Upper lobe of right lung (tissue), 1 donor: ENCODE data around the gene EMC6. TPM values are rescaled to one million over a fixed set of nuclear protein-coding genes. Genes with fewer than 3 reads are reported as not detected.

Source experiments
- ATAC-seq: fragments of 200-7000 bp; cut with Tn5 transposase; one replicate; pipeline ENCODE4 v1.9.1; 2020; ENCODE audit warnings: mild to moderate bottlenecking, moderate library complexity
- DNase-seq: peaks from one replicate; pipeline ENCODE4 v3.0.0-alpha.2; 2020
- H3K27ac ChIP-seq: fragments of 200-600 bp; one replicate; pipeline ENCODE4 v1.8.0; 2022
- H3K27me3 ChIP-seq: fragments of 200-600 bp; one replicate; pipeline ENCODE4 v1.8.0; 2022; ENCODE audit warnings: mild to moderate bottlenecking
- H3K36me3 ChIP-seq: fragments of 200-600 bp; one replicate; pipeline ENCODE4 v1.8.0; 2022
- H3K4me1 ChIP-seq: fragments of 200-600 bp; one replicate; pipeline ENCODE4 v1.8.0; 2022
- H3K4me3 ChIP-seq: fragments of 200-600 bp; one replicate; pipeline ENCODE4 v1.8.0; 2022; ENCODE audit warnings: mild to moderate bottlenecking
- H3K9me3 ChIP-seq: fragments of 200-600 bp; one replicate; pipeline ENCODE4 v1.8.0; 2022
- CTCF ChIP-seq: fragments of 200-600 bp; IDR thresholded peaks from one replicate; pipeline ENCODE4 v1.8.0; 2022; ENCODE audit warnings: antibody characterized with exemption
- intact Hi-C: fragments of 100-400 bp; cut with DNase I; formaldehyde crosslinking; loops from one replicate; pipeline ENCODE4 v1.11.0; 2022
- total RNA-seq: library from RNA; stranded (reverse); fragmentation: NEBNext Ultra II Directional; extraction: Animal tissue kit (Norgen Biotek cat#: 25700); gene quantifications from one replicate; pipeline ENCODE4 v1.2.1, GENCODE V29; 2021
- donor health status: DM: no; HTN: yes; CAD: no; lungs with severe emphysema.

Gene EMC6
- total RNA-seq, 1 donor from 2014 or later, result 28.6 TPM

- no peaks in the 10 kb centered on the region for H3K9me3 ChIP-seq
- DNase-seq, result no peak
- TF ChIP-seq CTCF, result no peak
- H3K27me3 ChIP-seq, result peaks cover 51% of the 10 kb centered on the region
- H3K4me1 ChIP-seq, result peaks cover 12% of the 10 kb centered on the region
- H3K4me3 ChIP-seq, result no peak overlapping the region
- no peak overlapping the region for H3K27ac ChIP-seq
- no peaks in the 10 kb centered on the region for H3K36me3 ChIP-seq
- intact Hi-C loops, result no loop called here
- no peak for ATAC-seq
These were observed 23.7 kb downstream of the EMC6 start for GRCh38 chr17:3692346-3692745.

- intact Hi-C loops, result no loop called here
- no peak for DNase-seq
- H3K4me1 ChIP-seq, result peaks cover 12% of the 10 kb centered on the region
- no peak overlapping the region for H3K27ac ChIP-seq
- H3K36me3 ChIP-seq, result no peaks in the 10 kb centered on the region
- no peak for ATAC-seq
- no peak for TF ChIP-seq CTCF
- peaks cover 55% of the 10 kb centered on the region for H3K27me3 ChIP-seq
- H3K4me3 ChIP-seq, result no peak overlapping the region
- H3K9me3 ChIP-seq, result no peaks in the 10 kb centered on the region
These were observed 24.5 kb downstream of the EMC6 start for GRCh38 chr17:3693141-3693540.

- Histone ChIP-seq H3K36me3 (no peaks in the 10 kb centered on the region), H3K4me1 (peaks cover 12% of the 10 kb centered on the region), H3K27ac (no peak overlapping the region), H3K9me3 (no peaks in the 10 kb centered on the region), H3K4me3 (no peak overlapping the region), H3K27me3 (peaks cover 55% of the 10 kb centered on the region)
- no peak for TF ChIP-seq CTCF
- ATAC-seq, result no peak
- intact Hi-C loops, result no loop called here
- no peak for DNase-seq
These were observed 25.2 kb downstream of the EMC6 start for GRCh38 chr17:3693829-3694231.

- intact Hi-C loops, result no loop called here
- Histone ChIP-seq H3K36me3 (no peaks in the 10 kb centered on the region), H3K27me3 (peaks cover 50% of the 10 kb centered on the region), H3K4me3 (peak overlapping the region; percentile 50), H3K27ac (no peak overlapping the region), H3K4me1 (peaks cover 12% of the 10 kb centered on the region), H3K9me3 (no peaks in the 10 kb centered on the region)
- no peak for TF ChIP-seq CTCF
- no peak for ATAC-seq
- no peak for DNase-seq
These were observed 26.6 kb downstream of the EMC6 start for GRCh38 chr17:3695129-3695722.

GRCh38 chr17:3695723-3696411 lies 27.3 kb downstream of the EMC6 start, which contains the start of gene P2RX5:
Gene P2RX5, minus strand, starts transcription at chr17:3696155. Its CDS starts 150 bp downstream, at chr17:3696005.
- intact Hi-C loops, result no loop called here
- Histone ChIP-seq H3K9me3 (no peaks in the 10 kb centered on the region), H3K27me3 (peaks cover 44% of the 10 kb centered on the region), H3K27ac (no peak within 1 kb of the TSS), H3K4me3 (peak within 1 kb of the TSS; percentile 50), H3K4me1 (peaks cover 12% of the 10 kb centered on the region), H3K36me3 (no peaks in the 10 kb centered on the region)
- ATAC-seq (peak; percentile 63), DNase-seq (no peak)
- TF ChIP-seq CTCF, result no peak
